Esophagus muscularis mucosa (tissue), 4 donors: ENCODE measurements around the gene TBL3.

Experiments used
- CTCF ChIP-seq, 3 experiments: fragments of 200-600 bp in 2 of 3; fragments of 450-650 bp in 1 of 3; sonication (generic) in 2 of 3; IDR thresholded peaks; one replicate each; pipeline ENCODE4 v1.5.1; 2017 to 2019; ENCODE audit warnings: antibody characterized with exemption in 3 of 3, mild to moderate bottlenecking in 2 of 3, moderate library complexity in 1 of 3
- EP300 ChIP-seq: sonication (generic); formaldehyde crosslinking; IDR thresholded peaks from one replicate; pipeline ENCODE4 v1.6.1; 2017; ENCODE audit warnings: antibody characterized with exemption
- POLR2A ChIP-seq: fragments of 450-650 bp; IDR thresholded peaks from one replicate; pipeline ENCODE4 v1.6.1; 2017; ENCODE audit warnings: antibody characterized with exemption, moderate library complexity, mild to moderate bottlenecking, low read depth
- POLR2AphosphoS5 ChIP-seq, 2 donors: sonication (generic); formaldehyde crosslinking; IDR thresholded peaks; one replicate each; pipeline ENCODE4 v1.6.1; 2017; ENCODE audit warnings: antibody characterized with exemption in 2 of 2

- TF ChIP-seq CTCF (IDR thresholded peaks at IDR 0.05) (no peak), POLR2A (no peak), EP300 (no peak), POLR2AphosphoS5 (IDR thresholded peaks at IDR 0.05) (no peak)
Measured at GRCh38 chr16:1974157-1975070, 2.6 kb downstream of the TBL3 start.
